ENCODE measurements around the gene SERINC5.

DNA sequence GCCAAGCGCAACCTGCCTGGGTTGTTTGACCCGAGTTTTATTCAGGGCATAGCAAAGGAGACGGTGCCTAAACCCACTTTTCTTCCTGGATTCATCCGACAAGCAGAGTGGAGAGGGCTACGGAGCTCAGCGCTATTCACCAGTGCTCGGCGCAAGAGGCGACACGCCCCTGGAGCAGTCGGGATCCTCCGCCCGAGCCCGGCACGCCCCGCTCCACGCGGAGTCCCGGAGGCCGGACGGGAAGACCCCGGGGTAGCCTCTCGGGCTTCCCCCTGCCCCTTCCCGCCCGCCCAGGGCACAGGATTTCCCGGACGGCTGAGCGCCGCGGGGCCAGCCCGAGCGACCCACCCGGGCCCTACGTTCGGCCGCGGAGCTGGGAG is 427 bp downstream of the SERINC5 start:
- TF ChIP-seq, protein P1, sequence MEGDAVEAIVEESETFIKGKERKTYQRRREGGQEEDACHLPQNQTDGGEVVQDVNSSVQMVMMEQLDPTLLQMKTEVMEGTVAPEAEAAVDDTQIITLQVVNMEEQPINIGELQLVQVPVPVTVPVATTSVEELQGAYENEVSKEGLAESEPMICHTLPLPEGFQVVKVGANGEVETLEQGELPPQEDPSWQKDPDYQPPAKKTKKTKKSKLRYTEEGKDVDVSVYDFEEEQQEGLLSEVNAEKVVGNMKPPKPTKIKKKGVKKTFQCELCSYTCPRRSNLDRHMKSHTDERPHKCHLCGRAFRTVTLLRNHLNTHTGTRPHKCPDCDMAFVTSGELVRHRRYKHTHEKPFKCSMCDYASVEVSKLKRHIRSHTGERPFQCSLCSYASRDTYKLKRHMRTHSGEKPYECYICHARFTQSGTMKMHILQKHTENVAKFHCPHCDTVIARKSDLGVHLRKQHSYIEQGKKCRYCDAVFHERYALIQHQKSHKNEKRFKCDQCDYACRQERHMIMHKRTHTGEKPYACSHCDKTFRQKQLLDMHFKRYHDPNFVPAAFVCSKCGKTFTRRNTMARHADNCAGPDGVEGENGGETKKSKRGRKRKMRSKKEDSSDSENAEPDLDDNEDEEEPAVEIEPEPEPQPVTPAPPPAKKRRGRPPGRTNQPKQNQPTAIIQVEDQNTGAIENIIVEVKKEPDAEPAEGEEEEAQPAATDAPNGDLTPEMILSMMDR (IDR thresholded peaks at IDR 0.05; ENCODE audit: low read length) = no peak
- no peak for TF ChIP-seq EZH2 (optimal IDR thresholded peaks at IDR 0.05; ENCODE audit: low read depth, low read length)

All from MM.1S (cell line).